RWPE1 (cell line): Measurements from ENCODE around the gene PEX19.
A peak's percentile ranks its signal among the peaks of the same experiment; 100 is the strongest.

Experiments
- CTCF ChIA-PET: fragments of 350-600 bp; sonication (Branson Sonifier 250); formaldehyde crosslinking; extraction: SDS; loops from one replicate; lab custom pipeline; 2021; lab: Yijun Ruan, JAX
- POLR2A ChIA-PET: fragments of 400-600 bp; formaldehyde crosslinking; extraction: SDS; loops from one replicate; lab custom pipeline; 2020; ENCODE audit warnings: antibody characterized with exemption; ENCODE audit not compliant: low non-redundant PET; lab: Yijun Ruan, JAX
- DNase-seq: peaks from one replicate; pipeline ENCODE4 v3.0.0; 2012; ENCODE audit warnings: low spot score
- H3K27ac ChIP-seq: fragments of 450-650 bp; 2 replicates; pipeline ENCODE4 v1.5.1; 2017
- CTCF ChIP-seq: fragments of 450-650 bp; conservative IDR thresholded peaks from 2 replicates; pipeline ENCODE4 v1.5.1; 2017; ENCODE audit warnings: low read depth, mild to moderate bottlenecking

Gene PEX19

GRCh38 chr1:160257411-160258015, 27.4 kb downstream of the PEX19 start:
- ChIA-PET CTCF (interaction anchor here (0.6 to 1.0 kb wide), 3 partner anchors 15 to 157 kb away, joined by 3 to 5 read pairs (median 4); no protein-coding TSS in a partner anchor), POLR2A (no interaction called here)
- DNase-seq = no peak
- TF ChIP-seq CTCF = no peak
- peak overlapping the region; percentile 37 for H3K27ac ChIP-seq

- ChIA-PET CTCF (interaction anchor here (1.0 kb wide), 2 partner anchors 34 to 156 kb away, joined by 4 to 5 read pairs; no protein-coding TSS in a partner anchor), POLR2A (no interaction called here)
Measured at GRCh38 chr1:160256396-160257046, 28.4 kb downstream of the PEX19 start.

GRCh38 chr1:160255781-160256300, 29.1 kb downstream of the PEX19 start:
- no peak for DNase-seq
- CTCF ChIA-PET = interaction anchor here (0.6 kb wide), 1 partner anchor 155 kb away, joined by 3 read pairs; no protein-coding TSS in a partner anchor
- POLR2A ChIA-PET = no interaction called here
- TF ChIP-seq CTCF = no peak
- no peak overlapping the region for H3K27ac ChIP-seq

More at GRCh38 chr1:160256396-160257046, 28.4 kb downstream of the PEX19 start:
- DNase-seq = peak; percentile 70
- TF ChIP-seq CTCF = no peak
- no peak overlapping the region for H3K27ac ChIP-seq

- TF ChIP-seq CTCF = peak; percentile 72
- H3K27ac ChIP-seq = no peak overlapping the region
Measured at GRCh38 chr1:160251687-160252526, 33.0 kb downstream of the PEX19 start.

GRCh38 chr1:160251011-160251410, 33.9 kb downstream of the PEX19 start:
- ChIA-PET POLR2A (no interaction called here), CTCF (interaction anchor here (1.5 to 2.7 kb wide), 3 partner anchors 9 to 32 kb away, joined by 12 to 14 read pairs (median 13); no protein-coding TSS in a partner anchor)
- H3K27ac ChIP-seq = no peak overlapping the region
- TF ChIP-seq CTCF = no peak
- no peak for DNase-seq

More at GRCh38 chr1:160251687-160252526, 33.0 kb downstream of the PEX19 start:
- CTCF ChIA-PET = interaction anchor here (0.5 to 2.7 kb wide), 23 partner anchors 8 to 1243 kb away, joined by 3 to 14 read pairs (median 4); partner anchors contain the start of genes ATP1A4 and DCAF8
- POLR2A ChIA-PET = no interaction called here
- peak; percentile 66 for DNase-seq

GRCh38 chr1:160247053-160247452, 37.9 kb downstream of the PEX19 start:
- CTCF ChIA-PET = interaction anchor here (0.5 to 1.1 kb wide), 2 partner anchors 54 kb away, joined by 3 read pairs; no protein-coding TSS in a partner anchor
- POLR2A ChIA-PET = no interaction called here
- no peak for TF ChIP-seq CTCF
- DNase-seq = no peak
- H3K27ac ChIP-seq = no peak overlapping the region
